ENCODE measurements around the gene ALDH3B2. TPM values are rescaled to one million over a fixed set of nuclear protein-coding genes. Genes with fewer than 3 reads are reported as not detected.
"Not testable (repeated sequence)": the region's sequence is repeated elsewhere in the genome, so short reads cannot be mapped to it uniquely, and the experiment has no call there.

Gene ALDH3B2
- total RNA-seq, 1 donor from 2014 or later: 3.3 TPM

DNA sequence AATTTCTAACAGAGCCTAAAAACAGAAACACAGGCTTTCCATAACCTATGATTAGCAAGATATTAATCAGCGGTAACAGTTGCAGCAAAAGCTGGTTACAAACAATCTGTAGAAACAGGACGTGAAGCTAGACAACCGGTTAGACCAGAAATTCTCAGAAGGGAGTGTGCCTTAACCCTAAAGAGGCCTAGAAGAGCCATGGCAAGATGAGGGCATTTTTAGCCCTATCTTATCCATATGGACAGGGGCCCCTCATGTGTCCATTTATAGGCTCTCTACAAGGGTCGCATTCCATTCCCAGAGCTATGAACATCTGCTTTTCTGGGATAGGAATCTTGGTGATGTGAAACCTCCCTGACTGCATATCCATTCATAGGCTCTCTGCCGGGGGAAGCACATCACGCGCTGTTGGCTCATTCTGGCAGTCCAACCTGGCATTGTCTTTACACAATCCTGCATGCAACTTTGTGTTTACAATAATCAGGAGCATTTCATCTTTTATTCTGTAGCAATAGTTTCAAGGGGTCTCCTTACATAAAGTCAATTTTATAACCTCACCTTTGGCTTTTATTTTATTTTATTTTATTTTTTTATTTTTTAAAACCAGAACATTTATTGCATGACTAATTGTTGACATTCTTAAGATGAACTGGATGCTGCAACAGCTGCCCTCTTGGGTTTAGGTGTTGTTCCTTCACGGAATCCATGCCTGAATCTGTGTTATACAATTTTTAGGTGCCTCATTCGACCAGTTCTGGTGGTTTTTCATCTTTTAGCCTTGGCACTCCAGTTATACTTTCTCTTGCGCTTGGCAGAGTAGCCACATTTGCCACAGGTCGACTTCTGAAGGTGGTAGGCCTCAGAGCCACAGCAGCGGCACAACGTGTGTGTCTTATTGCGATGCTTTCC lies 8.0 kb upstream of the ALDH3B2 start:
- not testable (repeated sequence) for DNase-seq

DNA sequence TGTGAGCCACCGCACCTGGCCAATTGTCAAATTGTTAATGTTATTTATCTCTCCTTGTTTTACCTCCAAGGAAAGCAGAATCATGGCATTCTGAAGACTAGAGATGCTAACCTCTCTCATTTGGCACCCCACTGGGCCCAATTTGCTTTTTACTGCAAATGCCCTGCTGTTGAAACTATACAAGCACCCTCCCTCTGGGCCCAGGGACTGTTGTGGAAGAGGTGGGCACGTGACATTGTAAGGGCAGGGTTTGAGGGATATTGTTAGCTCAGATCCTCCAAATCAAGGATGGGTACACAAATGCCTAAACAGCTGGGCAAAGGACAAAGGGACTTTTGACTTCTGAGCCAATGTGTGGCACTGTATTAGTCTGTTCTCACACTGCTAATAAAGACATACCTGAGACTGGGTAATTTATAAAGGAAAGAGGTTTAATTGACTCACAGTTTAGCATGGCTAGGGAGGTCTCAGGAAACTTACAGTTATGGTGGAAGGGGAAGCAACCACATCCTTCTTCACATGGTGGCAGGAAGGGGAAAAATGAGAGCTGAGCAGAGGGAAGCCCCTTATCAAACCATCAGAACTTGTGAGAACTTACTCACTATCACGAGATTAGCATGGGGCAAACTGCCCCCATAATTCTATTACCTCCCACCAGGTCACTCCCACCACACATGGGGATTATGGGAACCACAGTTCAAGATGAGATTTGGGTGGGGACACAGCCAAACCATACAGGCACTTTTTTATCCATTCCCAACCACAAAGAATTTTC lies 6.5 kb upstream of the ALDH3B2 start:
- no peak for DNase-seq

DNA sequence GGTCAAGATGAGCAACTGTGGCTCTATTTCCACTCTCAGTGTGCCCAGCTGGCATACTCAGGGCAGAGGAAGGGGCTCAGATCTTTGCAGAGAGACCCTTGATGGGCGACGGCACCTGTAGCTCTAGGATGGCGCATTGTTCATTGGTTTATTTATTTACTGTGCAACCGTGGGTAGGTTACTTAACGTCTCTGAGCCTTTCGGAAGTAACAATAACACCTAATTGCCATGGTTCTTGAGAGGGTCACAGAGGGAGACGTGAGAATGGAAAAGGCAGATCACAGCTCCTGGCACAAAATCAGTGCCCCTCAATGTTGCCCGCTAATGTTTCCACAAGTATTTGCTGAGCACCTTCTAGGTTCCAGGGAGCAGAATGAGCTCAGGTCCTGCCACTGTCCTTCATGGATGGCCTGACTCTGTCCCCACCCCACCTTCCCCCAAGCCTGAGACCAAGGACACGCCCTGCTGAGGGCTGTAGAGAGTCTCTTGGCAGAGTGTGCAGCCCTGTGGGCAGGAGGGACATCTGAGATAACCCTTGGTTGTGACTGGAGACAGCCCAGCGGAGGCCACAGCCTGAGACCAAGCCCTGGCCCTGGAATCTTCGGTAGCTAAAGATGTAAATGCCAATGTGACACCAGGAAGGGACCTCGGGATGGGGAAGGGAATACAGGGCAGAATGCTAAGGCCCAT lies 780 bp upstream of the ALDH3B2 start:
- DNase-seq: no peak

DNA sequence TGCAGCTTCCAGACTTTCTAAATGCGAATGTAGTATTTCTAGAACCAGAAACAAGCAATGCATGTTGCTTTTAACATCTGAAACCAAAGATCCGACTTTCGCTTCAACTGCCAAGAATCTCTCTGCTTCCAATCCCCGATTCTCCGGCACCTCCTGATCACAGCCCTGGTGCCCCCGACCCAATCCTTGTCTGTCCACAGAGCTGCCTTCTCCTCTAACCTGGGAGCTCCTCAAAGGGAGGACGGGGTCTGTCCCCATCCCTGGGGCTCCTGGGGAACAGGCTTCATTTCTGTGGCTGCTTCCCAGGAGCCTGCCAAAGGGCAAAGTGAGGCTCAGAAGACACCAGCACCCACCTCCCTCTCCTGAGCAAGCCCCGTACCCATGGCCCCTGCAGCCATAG lies 521 bp downstream of the ALDH3B2 start:
- DNase-seq: no peak

DNA sequence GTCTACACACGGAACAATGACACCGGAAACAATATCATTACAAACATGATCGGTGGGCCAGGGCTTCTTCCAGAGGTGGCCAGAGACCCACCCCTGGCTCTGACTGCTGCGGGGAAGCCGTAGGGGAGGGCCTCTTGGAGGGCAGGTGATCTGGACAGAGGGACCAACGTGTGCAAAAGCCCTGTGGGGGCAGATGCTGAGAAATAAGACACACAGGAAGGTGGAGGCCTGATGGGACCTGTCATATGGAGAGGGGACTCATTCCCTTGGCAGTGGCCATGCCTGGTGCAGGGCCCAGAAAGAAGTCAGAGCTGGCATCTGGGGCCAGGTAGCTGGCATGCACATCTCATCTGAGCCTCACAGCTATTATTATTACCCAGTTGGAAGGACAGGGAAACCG lies 1.1 kb downstream of the ALDH3B2 start:
- no peak for DNase-seq

DNA sequence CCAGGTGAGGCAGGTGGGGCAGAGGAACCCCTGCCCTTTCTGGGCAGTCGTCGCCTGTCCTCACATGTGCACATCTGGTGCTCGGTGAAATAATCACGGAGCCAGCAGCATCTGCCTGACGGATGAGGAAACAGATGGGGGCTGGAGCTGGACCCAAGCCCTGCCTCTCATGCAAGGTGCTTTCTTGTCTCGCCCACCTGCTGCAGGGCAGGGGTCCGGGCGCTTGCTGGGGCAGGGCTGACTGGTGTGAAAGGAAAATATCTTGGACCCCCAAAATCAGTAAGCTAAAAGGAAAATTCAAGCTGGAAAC lies 3.3 kb downstream of the ALDH3B2 start:
- no peak for DNase-seq

DNA sequence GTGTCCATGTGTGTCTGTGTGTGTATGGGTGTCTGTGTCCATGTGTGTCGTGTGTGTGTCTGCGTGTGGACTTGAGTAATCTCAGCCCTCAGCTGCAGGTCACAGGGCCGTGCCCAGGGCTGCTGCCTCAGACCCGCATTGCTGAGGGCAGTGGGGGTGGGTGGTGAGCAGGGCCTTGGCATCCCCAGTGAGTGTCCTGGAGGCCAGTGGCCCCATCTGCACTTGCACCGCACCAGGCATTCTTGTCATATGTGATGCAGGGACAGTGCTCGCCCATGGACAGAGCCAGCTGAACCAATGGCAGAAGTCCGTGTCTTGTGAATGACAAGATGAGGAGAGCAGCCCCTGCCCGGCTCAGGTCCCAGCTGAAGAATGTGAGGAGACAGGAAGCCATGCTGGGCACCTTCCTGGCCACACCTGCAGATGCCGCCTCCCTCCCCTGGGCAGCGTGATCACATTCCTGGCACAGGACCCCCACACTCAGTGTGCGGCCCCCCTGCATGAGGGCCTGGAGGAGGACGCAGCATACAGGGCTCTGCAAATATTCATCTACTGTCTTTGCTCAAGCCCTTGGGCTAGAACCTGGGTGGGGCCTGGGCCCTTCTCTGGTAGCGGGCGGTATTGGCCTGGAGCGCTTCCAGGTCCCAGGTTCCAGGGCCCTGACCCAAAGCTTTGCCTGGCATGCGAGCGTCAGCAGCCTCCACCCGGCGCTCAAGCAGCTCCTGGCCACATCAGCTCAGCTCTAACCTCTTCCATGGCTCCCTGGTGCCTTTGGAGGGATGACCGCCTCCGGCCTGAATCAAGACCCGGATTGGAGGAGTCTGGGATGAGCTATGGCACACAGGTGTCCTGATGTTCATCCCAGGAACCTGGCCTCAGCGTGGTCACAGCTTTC lies 3.9 kb downstream of the ALDH3B2 start:
- no peak for DNase-seq

DNA sequence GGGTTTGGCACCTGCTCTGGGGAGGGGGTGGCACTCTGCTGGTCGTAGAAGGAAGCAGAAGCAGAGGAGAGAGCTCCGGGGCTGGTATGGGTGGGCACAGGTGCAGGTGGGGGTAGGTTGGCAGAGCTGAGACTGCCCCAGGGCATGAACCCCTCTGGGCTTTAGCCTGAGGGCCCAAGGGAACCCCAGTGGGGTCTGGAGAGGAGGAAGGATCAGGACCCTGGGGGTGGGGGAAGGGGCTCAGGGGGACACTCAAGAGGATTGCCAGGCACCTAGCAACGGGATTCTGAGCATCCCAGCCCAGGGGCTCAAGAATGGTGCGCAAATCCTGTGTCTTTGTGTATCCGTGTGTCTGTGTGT lies 6.3 kb downstream of the ALDH3B2 start:
- no peak for DNase-seq

DNA sequence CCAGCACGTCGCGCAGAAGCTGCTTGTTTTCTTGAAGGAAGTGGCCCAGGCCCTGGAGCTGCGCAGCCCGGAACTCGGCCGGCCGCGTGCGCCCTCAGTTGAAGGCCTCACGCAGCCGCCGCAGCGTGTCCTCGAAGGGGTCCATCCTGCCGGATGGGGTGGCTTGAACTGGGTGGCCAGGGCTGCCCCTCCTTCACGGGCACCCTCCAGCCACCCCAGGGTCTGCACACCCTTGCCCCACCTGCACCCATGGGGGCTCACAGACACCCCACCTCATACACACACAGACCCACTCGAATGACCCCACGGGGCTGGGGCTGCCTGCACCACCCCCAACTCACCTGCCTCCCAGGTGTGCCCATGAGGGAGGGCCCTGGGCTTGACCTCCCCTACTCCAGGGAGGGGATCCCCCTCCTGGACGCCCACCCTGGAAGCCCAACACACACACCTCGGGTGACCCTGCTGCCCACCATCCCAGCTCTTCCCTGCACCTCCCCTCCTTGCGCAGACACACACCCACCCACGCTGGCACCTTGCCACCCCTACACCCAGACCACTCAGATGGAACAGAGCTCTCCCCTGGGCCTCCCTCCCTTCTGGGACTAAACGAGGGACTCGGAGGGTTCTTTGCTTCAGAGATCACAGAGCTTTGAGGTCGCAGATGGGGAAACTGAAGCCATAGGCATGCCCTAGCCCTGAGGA lies 6.8 kb downstream of the ALDH3B2 start:
- no peak for DNase-seq

DNA sequence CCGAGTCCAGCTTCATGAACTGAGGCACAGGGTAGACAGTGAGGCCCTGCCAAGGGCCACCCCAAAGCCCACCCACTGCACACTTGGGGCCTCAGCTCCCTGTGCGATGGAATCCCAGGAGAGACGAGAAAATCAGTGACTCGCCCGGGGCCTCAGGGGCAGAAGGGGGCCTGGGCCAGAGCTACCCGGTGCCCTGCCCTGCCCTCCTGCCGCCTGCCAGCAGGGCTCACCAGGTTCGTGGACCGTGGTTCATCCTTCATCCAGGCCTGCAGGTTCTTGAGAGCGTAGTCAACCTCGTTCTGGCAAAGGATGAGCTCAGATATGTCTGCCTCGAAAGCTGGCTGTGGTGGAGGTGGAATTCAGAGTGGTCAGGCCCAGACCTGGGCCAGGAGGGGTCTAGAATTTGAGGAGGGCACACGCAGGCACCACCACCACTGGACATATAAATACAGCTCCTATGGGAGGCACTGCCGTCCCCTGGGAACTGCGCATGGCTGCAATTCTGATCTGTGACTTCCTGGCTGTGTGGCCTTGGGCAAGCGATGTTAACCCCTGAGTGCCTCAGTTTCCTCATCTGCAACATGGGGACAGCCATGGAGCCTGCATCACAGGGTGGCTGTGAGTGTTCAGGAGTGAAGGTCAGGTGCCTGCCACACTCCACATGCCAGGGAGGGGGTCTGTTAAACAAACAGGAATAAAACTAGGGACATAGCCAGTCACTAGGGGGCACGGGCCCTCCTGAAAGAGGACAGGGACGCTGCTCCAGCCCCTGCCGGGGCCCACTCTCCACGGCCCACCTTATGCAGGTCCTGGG lies 7.5 kb downstream of the ALDH3B2 start:
- no peak for DNase-seq

DNA sequence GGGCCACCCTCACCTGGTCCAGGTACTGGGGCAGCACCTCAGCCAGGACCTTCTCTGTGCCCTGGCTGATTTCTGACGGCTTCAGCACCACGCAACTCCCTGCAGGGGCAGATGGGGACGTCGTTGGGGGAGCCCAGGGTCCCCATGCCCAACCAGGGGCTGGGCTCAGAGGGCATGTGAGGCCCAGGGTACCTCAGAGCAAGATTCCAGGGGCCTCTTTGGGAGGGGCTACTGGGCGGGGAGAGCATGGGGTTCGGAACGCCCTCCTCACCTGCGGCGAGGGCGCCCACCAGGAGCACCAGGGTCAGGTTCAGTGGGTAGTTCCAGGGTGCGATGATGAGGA lies 8.1 kb downstream of the ALDH3B2 start:
- DNase-seq: no peak

DNA sequence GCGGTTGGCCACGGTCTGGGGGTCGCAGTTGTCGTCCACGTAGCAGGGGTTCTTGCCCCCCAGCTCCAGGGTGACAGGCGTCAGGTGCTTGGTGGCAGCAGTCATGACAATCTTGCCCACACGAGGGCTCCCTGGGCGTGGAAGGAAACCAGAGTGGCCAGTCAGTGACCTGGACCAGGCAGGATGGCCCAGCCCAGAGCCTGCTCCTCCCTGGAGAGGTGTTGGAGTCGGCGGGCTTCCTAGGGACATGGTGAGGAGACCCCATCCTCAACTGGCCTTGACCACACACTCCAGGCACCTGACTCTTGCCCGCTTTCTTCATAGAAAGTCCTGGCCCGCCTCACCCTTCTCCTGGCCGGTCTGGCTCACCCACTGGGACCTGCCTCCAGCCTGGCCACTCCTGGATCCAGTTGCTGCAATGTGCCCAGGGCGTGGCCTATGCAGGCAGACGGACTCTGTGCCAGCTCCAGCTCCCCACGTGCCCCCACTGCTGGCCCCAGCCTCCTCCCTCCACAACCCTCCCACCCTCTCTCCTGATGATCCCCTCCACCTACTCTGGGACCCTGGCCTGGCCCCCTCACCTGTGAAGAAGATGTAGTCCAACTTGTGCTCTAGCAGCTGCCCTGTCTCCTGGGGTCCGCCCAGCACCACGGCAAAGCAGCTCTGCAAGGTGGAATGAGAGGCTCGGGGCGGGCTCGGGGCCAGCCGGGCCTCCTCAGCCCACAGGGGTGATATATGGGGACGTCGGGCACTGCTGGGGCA lies 8.7 kb downstream of the ALDH3B2 start:
- DNase-seq: no peak

DNA sequence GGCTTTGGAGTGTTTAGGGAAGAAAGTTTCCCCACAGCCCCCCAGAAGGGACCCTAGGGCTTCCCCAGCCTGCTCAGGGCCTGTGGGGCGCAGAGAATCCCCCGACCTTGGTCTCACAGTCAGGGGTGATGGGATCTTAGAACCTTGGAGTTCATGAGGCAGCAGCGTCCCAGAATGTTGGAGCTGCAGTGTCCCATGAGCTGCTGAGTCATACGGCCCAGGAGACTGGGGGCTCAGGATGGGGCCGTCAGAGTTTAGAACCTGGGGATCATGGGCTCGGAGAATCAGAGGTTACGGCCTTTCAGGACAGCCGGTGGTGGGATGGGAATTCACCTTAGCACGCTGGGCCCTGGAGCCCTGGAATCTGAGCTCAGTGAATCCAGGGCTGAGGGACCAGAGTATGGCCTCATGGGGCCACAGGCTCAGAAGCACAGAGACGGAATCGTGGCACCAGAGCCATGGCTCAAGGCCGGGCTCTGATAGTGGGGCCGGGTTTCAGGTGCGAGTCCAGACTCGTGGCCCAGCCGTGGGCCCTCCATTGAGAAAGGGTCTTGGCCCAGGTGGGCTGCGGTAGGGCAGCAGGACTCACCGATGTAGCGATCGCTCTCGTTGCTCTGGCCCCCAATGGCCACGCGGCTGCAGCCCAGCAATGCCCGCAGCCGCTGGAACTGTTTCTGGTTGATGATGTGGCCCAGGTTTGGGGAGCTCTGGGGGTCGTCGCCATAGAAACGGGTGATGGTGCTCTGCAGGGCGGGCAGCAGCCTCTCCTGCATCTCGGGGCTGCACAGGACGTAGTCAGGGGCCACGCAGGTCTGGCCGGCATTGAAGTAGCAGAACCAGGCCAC lies 9.5 kb downstream of the ALDH3B2 start:
- DNase-seq: no peak

DNA sequence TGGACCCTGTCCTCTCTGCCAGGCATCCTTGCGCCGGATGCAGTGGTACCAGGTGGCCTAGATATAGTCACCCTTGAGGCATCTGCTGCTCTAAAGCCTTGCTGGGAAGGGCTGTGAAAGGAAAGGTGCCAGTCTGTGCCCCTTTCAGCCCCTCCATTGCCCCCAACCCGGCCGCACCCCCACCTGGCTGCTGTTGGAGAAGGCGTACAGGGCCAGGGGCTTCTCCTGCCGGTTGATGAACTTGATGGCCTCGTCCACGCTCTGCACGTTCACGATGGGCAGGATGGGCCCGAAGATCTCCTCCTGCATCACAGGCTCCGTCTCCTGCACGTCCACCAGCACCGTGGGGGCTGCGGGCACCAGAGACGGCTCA lies 10.2 kb downstream of the ALDH3B2 start:
- no peak for DNase-seq

DNA sequence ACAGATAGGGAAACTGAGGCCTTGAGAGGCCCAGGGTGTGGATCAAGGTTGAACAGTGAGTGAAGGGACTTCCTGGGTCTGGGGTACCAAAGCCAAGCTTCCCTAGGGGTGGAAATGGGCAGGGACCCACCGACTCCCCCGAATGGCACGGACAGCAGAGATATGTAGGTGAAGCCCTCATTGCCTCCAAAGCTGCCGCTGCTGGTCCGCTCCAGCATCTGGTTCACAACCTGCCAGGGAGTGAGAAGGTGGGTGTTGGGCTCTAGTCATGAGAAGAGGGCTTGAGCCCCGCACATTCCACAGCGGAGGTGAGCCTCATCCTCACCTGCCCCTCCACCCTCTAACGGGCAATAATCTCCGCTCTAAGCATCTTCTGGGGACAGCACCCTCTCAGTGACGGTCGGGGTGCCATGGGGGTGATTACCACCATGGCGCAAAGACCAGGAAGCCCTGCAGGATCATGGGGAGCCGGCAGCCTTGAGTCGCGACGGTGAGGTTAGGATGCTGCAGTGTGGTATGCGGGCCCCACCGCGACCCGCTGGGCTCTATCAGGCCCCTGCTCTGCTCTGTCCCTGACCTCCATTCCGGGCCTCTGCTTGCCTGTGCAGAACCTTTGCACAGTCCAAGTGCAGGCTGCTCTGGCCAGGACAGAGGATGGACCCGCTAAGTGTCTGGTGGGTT lies 10.8 kb downstream of the ALDH3B2 start:
- DNase-seq: no peak

DNA sequence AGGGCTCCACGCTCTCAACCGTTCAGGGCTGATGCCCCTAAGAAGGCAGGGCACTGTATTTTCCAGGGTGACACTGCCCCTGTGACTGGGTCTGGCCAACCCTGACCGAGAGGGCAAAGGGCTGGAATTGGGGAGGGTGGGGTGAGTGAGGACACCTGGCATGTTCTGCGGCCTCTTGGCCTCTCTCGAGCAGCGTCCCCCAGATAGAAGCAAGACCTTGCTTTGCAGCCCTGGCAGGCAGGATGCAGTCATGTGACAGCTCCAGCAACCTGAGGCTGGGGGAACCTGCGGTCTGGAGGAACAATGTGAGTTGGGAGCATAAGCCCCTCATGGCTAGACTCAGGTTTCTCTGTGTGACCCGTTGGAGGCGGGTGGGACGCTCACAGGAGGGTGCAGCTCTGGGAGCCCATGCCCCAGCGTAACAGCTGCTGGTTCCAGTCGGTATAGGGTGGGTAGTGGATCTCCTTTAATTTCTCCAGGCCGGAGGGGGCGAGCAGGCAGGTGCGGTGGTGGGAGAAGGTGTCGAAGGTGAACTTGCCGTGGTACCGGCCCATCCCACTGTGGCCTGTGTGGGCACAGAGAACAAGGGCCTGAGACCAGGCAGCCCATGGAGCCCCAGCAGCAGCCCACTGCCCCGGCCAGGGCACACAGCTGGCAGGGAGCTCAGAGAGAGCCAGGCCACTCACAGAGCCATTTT lies 11.4 kb downstream of the ALDH3B2 start:
- no peak for DNase-seq

DNA sequence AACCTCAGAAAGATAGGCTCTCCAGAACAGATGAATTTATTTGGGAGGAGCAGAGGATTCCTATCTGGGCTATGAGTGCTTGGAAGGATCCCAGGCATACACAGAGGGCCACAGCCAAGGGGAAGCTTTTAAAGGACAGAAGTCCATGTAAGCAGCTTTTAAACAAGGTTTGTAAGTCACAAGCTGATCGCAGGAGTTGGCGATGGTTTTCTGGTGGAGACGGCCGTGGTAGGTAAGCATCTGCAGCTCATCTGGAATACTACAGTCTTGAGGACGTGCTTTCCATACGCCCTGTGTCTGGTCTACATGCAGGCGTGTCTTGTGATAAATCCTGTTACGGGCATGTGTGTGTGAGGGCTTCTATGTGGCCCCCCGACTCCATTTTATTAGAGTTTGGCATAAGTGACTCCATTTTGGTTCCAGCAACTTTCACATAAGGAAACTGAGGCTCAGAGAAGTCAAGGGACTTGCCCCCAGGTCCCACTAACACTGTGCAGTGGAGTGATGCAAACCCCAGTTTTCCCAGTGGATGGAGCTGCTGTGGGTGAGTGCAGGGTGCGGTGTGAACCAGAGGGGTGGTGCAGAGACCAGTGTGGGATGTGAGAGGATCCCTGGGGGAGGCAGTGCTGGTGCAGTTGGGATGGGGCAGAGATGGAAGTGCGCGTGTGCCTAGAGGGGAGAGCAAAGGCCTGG lies 12.1 kb downstream of the ALDH3B2 start:
- no peak for DNase-seq

Measured in tongue (tissue), 2 donors.